ENCODE measurements around the gene UROC1.

- no peak for TF ChIP-seq CTCF (IDR thresholded peaks at IDR 0.05)
- no peak for TF ChIP-seq ZFX (IDR thresholded peaks at IDR 0.05; ENCODE audit: borderline replicate concordance)
Observed at GRCh38 chr3:126484148-126484547, 33.4 kb downstream of the UROC1 start.

All from 22Rv1 (cell line).